Neural cell (in vitro differentiated cells): Measurements from ENCODE around the gene C19orf85. TPM values are rescaled to one million over a fixed set of nuclear protein-coding genes. Genes with fewer than 3 reads are reported as not detected.

Experiments used
- H2AFZ ChIP-seq: fragments of 200-600, 300-800 bp; sonication (generic), shearing (Covaris generic); 2 replicates; pipeline ENCODE4 v1.6.0; 2014; ENCODE audit warnings: low read depth, mild to moderate bottlenecking, antibody characterized with exemption, low read length, moderate library complexity
- H3F3A ChIP-seq: fragments of 200-600 bp; shearing (Covaris generic); 2 replicates; pipeline ENCODE4 v1.6.1; 2016; ENCODE audit warnings: mild to moderate bottlenecking, moderate library complexity, mixed read lengths, antibody characterized with exemption, low read length; ENCODE audit not compliant: insufficient read depth, poor library complexity, severe bottlenecking
- H3K27ac ChIP-seq: fragments of 200-600, 300-800 bp; sonication (generic), shearing (Covaris generic); 2 replicates; pipeline ENCODE4 v1.5.1; 2014; ENCODE audit warnings: mild to moderate bottlenecking, low read length, moderate library complexity
- H3K27me3 ChIP-seq: fragments of 300-800, 200-600 bp; sonication (generic), shearing (Covaris generic); 2 replicates; pipeline ENCODE4 v1.6.0; 2014; ENCODE audit warnings: mild to moderate bottlenecking, low read depth, low read length, moderate library complexity; ENCODE audit not compliant: insufficient read depth
- H3K36me3 ChIP-seq: fragments of 300-800, 200-600 bp; sonication (generic), shearing (Covaris generic); 2 replicates; pipeline ENCODE4 v1.5.1; 2014; ENCODE audit warnings: mild to moderate bottlenecking, antibody characterized with exemption, low read length, moderate library complexity; ENCODE audit not compliant: insufficient read depth
- H3K4me2 ChIP-seq: fragments of 300-800, 200-600 bp; sonication (generic), shearing (Covaris generic); 2 replicates; pipeline ENCODE4 v1.6.0; 2014; ENCODE audit warnings: mild to moderate bottlenecking, low read length
- H3K4me3 ChIP-seq: fragments of 300-800, 200-600 bp; sonication (generic), shearing (Covaris generic); 2 replicates; pipeline ENCODE4 v1.5.1; 2014; ENCODE audit warnings: mild to moderate bottlenecking, low read length, moderate library complexity
- H3K79me2 ChIP-seq: fragments of 200-600 bp; shearing (Covaris generic); replicated peaks from 2 replicates; pipeline ENCODE4 v1.6.0; 2014; ENCODE audit warnings: mild to moderate bottlenecking, low read length, moderate library complexity; ENCODE audit not compliant: insufficient read depth
- H3K9ac ChIP-seq: fragments of 300-800, 200-600 bp; sonication (generic), shearing (Covaris generic); 2 replicates; pipeline ENCODE4 v1.6.1; 2016; ENCODE audit warnings: mild to moderate bottlenecking, low read length, mixed read lengths
- H3K9me2 ChIP-seq: fragments of 200-600 bp; shearing (Covaris generic); 2 replicates; pipeline ENCODE4 v1.6.1; 2016; ENCODE audit warnings: mild to moderate bottlenecking, low read length, mixed read lengths; ENCODE audit not compliant: insufficient read depth
- H3K9me3 ChIP-seq: fragments of 200-600, 300-800 bp; sonication (generic), shearing (Covaris generic); 2 replicates; pipeline ENCODE4 v1.6.1; 2016; ENCODE audit warnings: mild to moderate bottlenecking, mixed run types, low read length, moderate library complexity, mixed read lengths
- H4K20me1 ChIP-seq: fragments of 200-600 bp; shearing (Covaris generic); 2 replicates; pipeline ENCODE4 v1.6.1; 2016; ENCODE audit warnings: mild to moderate bottlenecking, mixed run types; ENCODE audit not compliant: insufficient read depth
- CTCF ChIP-seq: fragments of 450-650 bp; IDR thresholded peaks from 2 replicates; pipeline ENCODE4 v1.5.1; 2014; ENCODE audit warnings: antibody characterized with exemption, mild to moderate bottlenecking, moderate library complexity; ENCODE audit not compliant: poor library complexity, severe bottlenecking
- EP300 ChIP-seq: fragments of 450-650 bp; conservative IDR thresholded peaks from 2 replicates; pipeline ENCODE4 v1.6.1; 2014; ENCODE audit warnings: antibody characterized with exemption, mild to moderate bottlenecking, moderate library complexity; ENCODE audit not compliant: poor library complexity, severe bottlenecking
- EZH2 ChIP-seq: fragments of 200-600, 300-800 bp; shearing (Covaris generic), sonication (generic); IDR thresholded peaks from 2 replicates; pipeline ENCODE4 v1.6.1; 2014; ENCODE audit warnings: antibody characterized with exemption, low read length, borderline replicate concordance, mild to moderate bottlenecking; ENCODE audit not compliant: insufficient read depth, poor library complexity, severe bottlenecking
- MXI1 ChIP-seq: fragments of 450-650 bp; conservative IDR thresholded peaks from 2 replicates; pipeline ENCODE4 v1.6.1; 2014; ENCODE audit warnings: antibody characterized with exemption, mild to moderate bottlenecking; ENCODE audit not compliant: poor library complexity, severe bottlenecking
- POLR2AphosphoS5 ChIP-seq: IDR thresholded peaks from 2 replicates; pipeline ENCODE4 v1.6.1; 2012
- RAD21 ChIP-seq: fragments of 450-650 bp; conservative IDR thresholded peaks from 2 replicates; pipeline ENCODE4 v1.6.1; 2014; ENCODE audit warnings: antibody characterized with exemption, mild to moderate bottlenecking, moderate library complexity
- REST ChIP-seq: IDR thresholded peaks from 2 replicates; pipeline ENCODE4 v1.6.1; 2012; ENCODE audit warnings: borderline replicate concordance
- SMC3 ChIP-seq: fragments of 450-650 bp; conservative IDR thresholded peaks from 2 replicates; pipeline ENCODE4 v1.6.1; 2014; ENCODE audit warnings: antibody characterized with exemption, mild to moderate bottlenecking, moderate library complexity; ENCODE audit not compliant: poor library complexity
- TAF1 ChIP-seq: IDR thresholded peaks from 2 replicates; pipeline ENCODE4 v1.6.1; 2012; ENCODE audit warnings: low read depth
- polyA plus RNA-seq: library from polyadenylated mRNA; depleted of rRNA; stranded (reverse); fragments of >200 nt; gene quantifications from 2 replicates; pipeline ENCODE4 v1.2.3, GENCODE V29; 2014

Gene C19orf85
- polyA plus RNA-seq, 1 donor from 2014 or later, result 0.19 TPM

- no peak overlapping the region for H3K4me2 ChIP-seq
- H3K27me3 ChIP-seq, result peaks cover 68% of the 10 kb centered on the region
- H4K20me1 ChIP-seq, result peaks cover 6% of the 10 kb centered on the region
- no peaks in the 10 kb centered on the region for H3K9me2 ChIP-seq
- H3K9ac ChIP-seq, result no peak overlapping the region
- H2AFZ ChIP-seq, result no peak overlapping the region
- H3K27ac ChIP-seq, result no peak overlapping the region
- no peaks in the 10 kb centered on the region for H3K9me3 ChIP-seq
- H3F3A ChIP-seq, result no peaks in the 10 kb centered on the region
- H3K4me3 ChIP-seq, result peak overlapping the region; percentile 45
- TF ChIP-seq RAD21, result no peak
- TF ChIP-seq CTCF, result no peak
- TF ChIP-seq EZH2, result no peak
- no peak for TF ChIP-seq EP300
- TF ChIP-seq SMC3, result no peak
- TF ChIP-seq POLR2AphosphoS5, result no peak
- no peak for TF ChIP-seq REST
- TF ChIP-seq TAF1, result no peak
- no peak for TF ChIP-seq MXI1
- H3K36me3 ChIP-seq, result no peaks in the 10 kb centered on the region
- no peaks in the 10 kb centered on the region for H3K79me2 ChIP-seq
These were observed 22.7 kb downstream of the C19orf85 start for GRCh38 chr19:55441692-55442321.

- no peak overlapping the region for H3K27ac ChIP-seq
- peaks cover 68% of the 10 kb centered on the region for H3K27me3 ChIP-seq
- no peak overlapping the region for H2AFZ ChIP-seq
- TF ChIP-seq TAF1 (no peak), REST (no peak), MXI1 (no peak), CTCF (no peak), EZH2 (no peak), POLR2AphosphoS5 (no peak), RAD21 (no peak), EP300 (no peak), SMC3 (no peak)
- no peaks in the 10 kb centered on the region for H3K79me2 ChIP-seq
- H3K9ac ChIP-seq, result no peak overlapping the region
- no peaks in the 10 kb centered on the region for H3K36me3 ChIP-seq
- H3K9me2 ChIP-seq, result no peaks in the 10 kb centered on the region
- H3K4me3 ChIP-seq, result peak overlapping the region; percentile 12
- H3K4me2 ChIP-seq, result no peak overlapping the region
- H3F3A ChIP-seq, result no peaks in the 10 kb centered on the region
- peaks cover 6% of the 10 kb centered on the region for H4K20me1 ChIP-seq
- no peaks in the 10 kb centered on the region for H3K9me3 ChIP-seq
These were observed 23.2 kb downstream of the C19orf85 start for GRCh38 chr19:55441319-55441691.
